ENCODE measurements around the gene SESTD1. TPM values are rescaled to one million over a fixed set of nuclear protein-coding genes. Genes with fewer than 3 reads are reported as not detected.

Gene SESTD1
- 167 TPM for total RNA-seq
- long read RNA-seq, full-length matches to known transcripts, result 37 of 60 reads
- long read RNA-seq, partial matches to known transcripts, result 14 of 60 reads
- long read RNA-seq, other reads (novel, unspliced or antisense), result 9 of 60 reads

- peak; percentile 91 for DNase-seq (ENCODE audit: low spot score)
Measured at GRCh38 chr2:179264368-179265081, at the start of gene SESTD1. TSS of gene SESTD1 (minus strand) at chr2:179264832. CDS start at chr2:179191841, 72,991 bp downstream.

GRCh38 chr2:179313057-179313456 is 48.4 kb upstream of the SESTD1 start:
- no peak for DNase-seq (ENCODE audit: low spot score)

- DNase-seq (ENCODE audit: low spot score), result no peak
Measured at GRCh38 chr2:179311101-179311500, 46.5 kb upstream of the SESTD1 start.

GRCh38 chr2:179307616-179308371 is 43.2 kb upstream of the SESTD1 start:
- no peak for DNase-seq (ENCODE audit: low spot score)

GRCh38 chr2:179305125-179305524 is 40.5 kb upstream of the SESTD1 start:
- DNase-seq (ENCODE audit: low spot score), result no peak

GRCh38 chr2:179304424-179304823 is 39.8 kb upstream of the SESTD1 start:
- DNase-seq (ENCODE audit: low spot score), result no peak

- DNase-seq (ENCODE audit: low spot score), result no peak
Measured at GRCh38 chr2:179302764-179303571, 38.3 kb upstream of the SESTD1 start.

- DNase-seq (ENCODE audit: low spot score), result no peak
Measured at GRCh38 chr2:179302149-179302548, 37.5 kb upstream of the SESTD1 start.

GRCh38 chr2:179298666-179299065 is 34.0 kb upstream of the SESTD1 start:
- no peak for DNase-seq (ENCODE audit: low spot score)

GRCh38 chr2:179297927-179298326 is 33.3 kb upstream of the SESTD1 start:
- DNase-seq (ENCODE audit: low spot score), result no peak

- no peak for DNase-seq (ENCODE audit: low spot score)
Measured at GRCh38 chr2:179290329-179290728, 25.7 kb upstream of the SESTD1 start.

GRCh38 chr2:179285060-179285459 is 20.4 kb upstream of the SESTD1 start:
- no peak for DNase-seq (ENCODE audit: low spot score)

- DNase-seq (ENCODE audit: low spot score), result no peak
Measured at GRCh38 chr2:179277429-179278196, 13.0 kb upstream of the SESTD1 start.

- DNase-seq (ENCODE audit: low spot score), result no peak
Measured at GRCh38 chr2:179275253-179276012, 10.8 kb upstream of the SESTD1 start.

- DNase-seq (ENCODE audit: low spot score), result no peak
Measured at GRCh38 chr2:179274749-179275148, 10.1 kb upstream of the SESTD1 start.

- DNase-seq (ENCODE audit: low spot score), result no peak
Measured at GRCh38 chr2:179273461-179273962, 8.9 kb upstream of the SESTD1 start.

GRCh38 chr2:179272406-179273192 is 8.0 kb upstream of the SESTD1 start:
- no peak for DNase-seq (ENCODE audit: low spot score)

- no peak for DNase-seq (ENCODE audit: low spot score)
Measured at GRCh38 chr2:179270689-179271088, 6.1 kb upstream of the SESTD1 start.
